Measurements from ENCODE around the gene MISP.

The MISP gene

GRCh38 chr19:806815-807421 lies 56.0 kb downstream of the MISP start:
- DNase-seq (no peak), ATAC-seq (ENCODE audit: insufficient read depth, low read depth) (no peak; the same call in 2 of the 3 replicates)
- H3K9ac ChIP-seq (ENCODE audit: low read depth, low read length), result no peak overlapping the region
- H3K9me3 ChIP-seq (ENCODE audit: insufficient read depth, low read length, severe bottlenecking), result no peaks in the 10 kb centered on the region
- H4K20me1 ChIP-seq (ENCODE audit: insufficient read depth, low read length), result peaks cover 96% of the 10 kb centered on the region
- TF ChIP-seq CTCF (IDR thresholded peaks at IDR 0.05; ENCODE audit: borderline replicate concordance, extremely low read depth, low read length, poor library complexity, severe bottlenecking), result no peak
- no peak for TF ChIP-seq EZH2 (IDR thresholded peaks at IDR 0.05; ENCODE audit: borderline replicate concordance, low read depth, low read length, severe bottlenecking)
- H3K4me2 ChIP-seq (ENCODE audit: insufficient read depth, low read length), result no peak overlapping the region
- H3K4me3 ChIP-seq (ENCODE audit: low read depth in 1 of 2, low read length in 2 of 2), result no peak overlapping the region
- H3K27ac ChIP-seq (ENCODE audit: low read length), result no peak overlapping the region
- peaks cover 5% of the 10 kb centered on the region for H3K4me1 ChIP-seq (ENCODE audit: insufficient read depth, low read length)
- no peaks in the 10 kb centered on the region for H3K27me3 ChIP-seq (ENCODE audit: insufficient read depth, low read length, poor library complexity)
- peaks cover 79% of the 10 kb centered on the region for H3K79me2 ChIP-seq (ENCODE audit: insufficient read depth, low read length)
- H2AFZ ChIP-seq (ENCODE audit: low read depth, low read length), result no peak overlapping the region
- peaks cover 99% of the 10 kb centered on the region for H3K36me3 ChIP-seq (ENCODE audit: insufficient read depth, low read length)

- Histone ChIP-seq H3K36me3 (ENCODE audit: insufficient read depth, low read length) (peaks cover 93% of the 10 kb centered on the region), H3K27ac (ENCODE audit: low read length) (no peak overlapping the region), H4K20me1 (ENCODE audit: insufficient read depth, low read length) (peaks cover 90% of the 10 kb centered on the region), H3K4me2 (ENCODE audit: insufficient read depth, low read length) (no peak overlapping the region), H3K9ac (ENCODE audit: low read depth, low read length) (no peak overlapping the region), H3K4me3 (ENCODE audit: low read depth in 1 of 2, low read length in 2 of 2) (no peak overlapping the region), H3K27me3 (ENCODE audit: insufficient read depth, low read length, poor library complexity) (no peaks in the 10 kb centered on the region), H3K9me3 (ENCODE audit: insufficient read depth, low read length, severe bottlenecking) (no peaks in the 10 kb centered on the region), H3K79me2 (ENCODE audit: insufficient read depth, low read length) (peaks cover 70% of the 10 kb centered on the region), H2AFZ (ENCODE audit: low read depth, low read length) (no peak overlapping the region), H3K4me1 (ENCODE audit: insufficient read depth, low read length) (no peaks in the 10 kb centered on the region)
- ATAC-seq (ENCODE audit: insufficient read depth, low read depth), result no peak
- TF ChIP-seq EZH2 (IDR thresholded peaks at IDR 0.05; ENCODE audit: borderline replicate concordance, low read depth, low read length, severe bottlenecking), result no peak
- TF ChIP-seq CTCF (IDR thresholded peaks at IDR 0.05; ENCODE audit: borderline replicate concordance, extremely low read depth, low read length, poor library complexity, severe bottlenecking), result no peak
- DNase-seq, result no peak
These were observed 56.9 kb downstream of the MISP start for GRCh38 chr19:807627-808422.

- H3K27ac ChIP-seq (ENCODE audit: low read length), result no peak overlapping the region
- no peak overlapping the region for H3K4me2 ChIP-seq (ENCODE audit: insufficient read depth, low read length)
- peaks cover 91% of the 10 kb centered on the region for H3K36me3 ChIP-seq (ENCODE audit: insufficient read depth, low read length)
- peaks cover 86% of the 10 kb centered on the region for H4K20me1 ChIP-seq (ENCODE audit: insufficient read depth, low read length)
- H3K27me3 ChIP-seq (ENCODE audit: insufficient read depth, low read length, poor library complexity), result no peaks in the 10 kb centered on the region
- TF ChIP-seq EZH2 (IDR thresholded peaks at IDR 0.05; ENCODE audit: borderline replicate concordance, low read depth, low read length, severe bottlenecking) (no peak), CTCF (IDR thresholded peaks at IDR 0.05; ENCODE audit: borderline replicate concordance, extremely low read depth, low read length, poor library complexity, severe bottlenecking) (no peak)
- no peak for DNase-seq
- no peak for ATAC-seq (ENCODE audit: insufficient read depth, low read depth)
- H3K79me2 ChIP-seq (ENCODE audit: insufficient read depth, low read length), result peaks cover 64% of the 10 kb centered on the region
- no peak overlapping the region for H3K9ac ChIP-seq (ENCODE audit: low read depth, low read length)
- H3K4me3 ChIP-seq (ENCODE audit: low read depth in 1 of 2, low read length in 2 of 2), result no peak overlapping the region
- no peaks in the 10 kb centered on the region for H3K9me3 ChIP-seq (ENCODE audit: insufficient read depth, low read length, severe bottlenecking)
- no peaks in the 10 kb centered on the region for H3K4me1 ChIP-seq (ENCODE audit: insufficient read depth, low read length)
- H2AFZ ChIP-seq (ENCODE audit: low read depth, low read length), result no peak overlapping the region
These were observed 57.5 kb downstream of the MISP start for GRCh38 chr19:808423-808775.

All from DND-41 (cell line).